Breast epithelium (tissue), 3 donors: ENCODE data around the gene LTB4R.

Experiments used
- POLR2A ChIP-seq: fragments of 450-650 bp; IDR thresholded peaks from one replicate; pipeline ENCODE4 v1.6.1; 2016; ENCODE audit warnings: antibody characterized with exemption, mild to moderate bottlenecking, moderate library complexity
- POLR2AphosphoS5 ChIP-seq, 3 donors: sonication (generic); formaldehyde crosslinking; IDR thresholded peaks; one replicate each; pipeline ENCODE4 v1.6.1; 2017; ENCODE audit warnings: antibody characterized with exemption in 3 of 3
- TF ChIP-seq, protein P1 (sequence below), 3 donors: fragments of 450-650 bp; IDR thresholded peaks; one replicate each; pipeline ENCODE4 v1.5.1; 2016 to 2017; ENCODE audit warnings: antibody characterized with exemption in 3 of 3, mild to moderate bottlenecking in 3 of 3, moderate library complexity in 3 of 3

DNA sequence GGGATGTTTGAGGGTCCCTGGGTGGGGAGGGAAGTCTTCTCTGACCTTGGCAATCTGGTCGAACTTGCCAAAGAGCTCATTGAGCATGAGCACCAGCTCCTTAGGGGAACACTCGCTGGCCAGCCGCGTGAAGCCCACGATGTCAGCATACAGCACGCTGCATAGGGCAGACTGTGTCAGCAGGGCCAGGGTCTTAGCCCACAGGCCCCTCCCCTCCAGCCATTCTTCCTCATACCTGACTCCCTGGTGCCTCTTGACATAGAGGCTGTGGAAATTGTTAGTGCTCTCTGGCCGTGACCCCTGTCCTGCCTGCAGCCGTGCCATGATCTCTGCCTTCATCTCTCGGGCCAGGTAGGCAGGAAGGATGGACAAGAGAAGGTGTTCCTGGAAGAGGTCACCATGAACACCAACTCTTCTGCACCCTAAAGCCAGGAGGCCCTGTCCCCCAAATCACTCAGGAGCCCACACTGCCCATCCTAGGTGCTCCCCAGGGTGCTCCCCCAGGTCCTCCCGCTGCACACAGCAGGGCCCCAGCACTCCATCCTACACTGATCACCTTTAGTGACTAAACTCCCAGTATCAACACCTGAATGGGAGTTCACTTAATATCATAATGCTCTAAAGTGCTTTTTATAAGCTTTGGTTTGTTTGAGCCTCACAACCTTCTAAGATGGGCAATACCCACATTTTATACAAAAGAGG is 19.8 kb downstream of the LTB4R start:
- TF ChIP-seq, protein P1, sequence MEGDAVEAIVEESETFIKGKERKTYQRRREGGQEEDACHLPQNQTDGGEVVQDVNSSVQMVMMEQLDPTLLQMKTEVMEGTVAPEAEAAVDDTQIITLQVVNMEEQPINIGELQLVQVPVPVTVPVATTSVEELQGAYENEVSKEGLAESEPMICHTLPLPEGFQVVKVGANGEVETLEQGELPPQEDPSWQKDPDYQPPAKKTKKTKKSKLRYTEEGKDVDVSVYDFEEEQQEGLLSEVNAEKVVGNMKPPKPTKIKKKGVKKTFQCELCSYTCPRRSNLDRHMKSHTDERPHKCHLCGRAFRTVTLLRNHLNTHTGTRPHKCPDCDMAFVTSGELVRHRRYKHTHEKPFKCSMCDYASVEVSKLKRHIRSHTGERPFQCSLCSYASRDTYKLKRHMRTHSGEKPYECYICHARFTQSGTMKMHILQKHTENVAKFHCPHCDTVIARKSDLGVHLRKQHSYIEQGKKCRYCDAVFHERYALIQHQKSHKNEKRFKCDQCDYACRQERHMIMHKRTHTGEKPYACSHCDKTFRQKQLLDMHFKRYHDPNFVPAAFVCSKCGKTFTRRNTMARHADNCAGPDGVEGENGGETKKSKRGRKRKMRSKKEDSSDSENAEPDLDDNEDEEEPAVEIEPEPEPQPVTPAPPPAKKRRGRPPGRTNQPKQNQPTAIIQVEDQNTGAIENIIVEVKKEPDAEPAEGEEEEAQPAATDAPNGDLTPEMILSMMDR (IDR thresholded peaks at IDR 0.05): no peak
- no peak for TF ChIP-seq POLR2A
- TF ChIP-seq POLR2AphosphoS5 (IDR thresholded peaks at IDR 0.05): no peak
